GM06990 (cell line): ENCODE measurements around the gene PLA2G6.

Source experiments
- DNase-seq: peaks from one replicate; pipeline ENCODE4 v3.0.0-alpha.2; 2011; ENCODE audit not compliant: insufficient read length; ENCODE audit errors: extremely low read depth
- H3K27me3 ChIP-seq: replicated peaks from 2 replicates; pipeline ENCODE4 v1.6.0; 2011; ENCODE audit warnings: low read length; ENCODE audit not compliant: control insufficient read depth, insufficient read depth
- H3K36me3 ChIP-seq: 2 replicates; pipeline ENCODE4 v1.5.1; 2011; ENCODE audit warnings: low read length; ENCODE audit not compliant: control insufficient read depth, insufficient read depth
- H3K4me3 ChIP-seq: replicated peaks from 2 replicates; pipeline ENCODE4 v1.5.1; 2011; ENCODE audit warnings: low read depth, mild to moderate bottlenecking, control low read depth, low read length
- CTCF ChIP-seq: IDR thresholded peaks from 2 replicates; pipeline ENCODE4 v1.5.1; 2011; ENCODE audit warnings: low read length, control low read depth, mild to moderate bottlenecking, inconsistent platforms; ENCODE audit not compliant: insufficient read depth, poor library complexity, severe bottlenecking

Gene PLA2G6

DNA sequence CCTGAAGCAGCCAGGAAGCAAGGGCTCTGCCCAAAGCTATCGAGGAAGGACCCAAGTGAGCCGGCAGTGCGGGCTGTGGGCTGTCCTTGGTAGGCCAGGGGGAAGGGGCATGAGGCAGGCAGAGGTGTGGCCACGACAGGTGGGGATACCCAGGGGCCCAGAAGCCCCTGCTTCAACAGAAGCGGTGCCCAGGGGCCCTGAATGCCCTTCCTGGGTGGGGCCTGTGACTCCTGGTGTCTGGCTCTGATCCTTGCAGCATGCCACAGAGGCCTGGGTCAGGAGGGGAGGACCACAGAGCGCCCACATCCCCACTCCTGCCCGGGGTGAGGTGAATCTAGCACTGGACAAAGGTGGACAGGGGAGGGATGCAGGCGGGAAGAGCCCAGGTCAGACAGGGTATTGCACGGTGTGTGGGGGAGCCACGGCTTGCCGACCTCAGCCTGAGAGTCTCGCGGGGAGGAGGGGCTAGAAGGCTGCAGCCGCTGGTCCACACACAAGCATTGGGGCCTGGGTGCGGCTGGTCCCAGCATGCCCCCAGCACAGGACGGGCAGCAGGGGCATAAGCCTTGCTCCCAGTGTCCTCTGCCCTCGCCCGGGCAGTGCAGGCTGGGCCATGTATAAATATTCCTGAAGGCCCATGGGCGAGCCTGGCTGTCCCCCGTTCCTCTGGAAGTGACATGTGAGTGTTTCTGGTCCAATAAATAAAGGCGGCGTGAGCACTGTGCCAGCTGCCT is 39.2 kb upstream of the PLA2G6 start:
- no peak for TF ChIP-seq CTCF
- Histone ChIP-seq H3K36me3 (peaks cover 4% of the 10 kb centered on the region; the same call in 1 of the 2 replicates), H3K27me3 (no peaks in the 10 kb centered on the region), H3K4me3 (no peak overlapping the region)
- DNase-seq, result no peak

GRCh38 chr22:38220163-38220562 is 38.5 kb upstream of the PLA2G6 start:
- H3K27me3 ChIP-seq, result no peaks in the 10 kb centered on the region
- H3K4me3 ChIP-seq, result no peak overlapping the region
- DNase-seq, result no peak
- H3K36me3 ChIP-seq, result peaks cover 4% of the 10 kb centered on the region; the same call in 1 of the 2 replicates
- no peak for TF ChIP-seq CTCF

- TF ChIP-seq CTCF, result no peak
- H3K27me3 ChIP-seq, result no peaks in the 10 kb centered on the region
- DNase-seq, result no peak
- peaks cover 1% of the 10 kb centered on the region; the same call in 1 of the 2 replicates for H3K36me3 ChIP-seq
- no peak overlapping the region for H3K4me3 ChIP-seq
Measured at GRCh38 chr22:38219632-38220031, 38.0 kb upstream of the PLA2G6 start.

DNA sequence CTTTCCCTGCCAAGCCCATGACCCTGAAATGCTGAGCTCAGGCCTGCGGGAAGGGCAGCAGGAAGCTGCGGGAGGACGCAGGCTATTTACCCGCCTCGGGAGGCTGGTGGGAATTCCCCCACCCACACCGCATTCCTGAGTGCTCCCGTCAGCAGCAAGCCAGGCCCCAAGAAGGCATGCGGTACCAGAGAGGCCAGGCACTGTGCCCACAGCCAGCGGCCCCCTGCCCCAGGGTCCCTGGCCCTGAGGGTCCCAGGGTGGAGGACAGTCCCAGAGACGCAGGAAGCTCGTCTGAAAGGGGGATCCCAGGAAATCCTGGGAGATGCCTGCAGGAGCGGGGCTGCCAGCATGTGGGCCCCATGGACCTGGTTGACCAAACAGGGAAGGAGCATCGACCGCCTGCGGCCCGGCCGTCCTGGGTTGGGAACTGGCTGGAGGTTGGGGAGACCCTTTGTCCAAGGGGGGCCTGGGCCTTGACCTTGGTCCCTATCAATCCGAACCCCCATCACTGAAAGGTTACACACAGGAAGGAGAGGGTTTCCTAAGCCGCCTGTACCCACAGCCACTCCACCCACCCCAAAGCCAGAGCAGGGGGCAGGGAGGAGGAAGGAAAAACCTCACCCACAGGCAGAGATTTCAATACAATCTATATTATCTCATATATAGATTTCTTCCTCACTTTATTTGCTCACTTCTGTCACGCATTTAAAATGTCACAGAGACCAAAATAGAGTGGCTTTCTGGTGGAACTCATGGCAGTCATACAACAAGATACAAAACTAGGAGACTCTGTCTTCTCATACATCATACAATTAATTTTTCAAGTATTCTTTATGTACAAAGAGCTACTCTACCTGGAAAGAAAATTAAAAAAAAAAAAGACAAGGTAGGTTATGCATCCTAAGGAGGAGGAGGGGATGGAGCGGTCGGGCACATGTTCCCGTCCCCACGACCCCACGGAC is 37.3 kb upstream of the PLA2G6 start:
- Histone ChIP-seq H3K4me3 (no peak overlapping the region), H3K36me3 (0 out of 2 replicates have a peak, but pooled peaks cover 1% of the 10 kb centered on the region), H3K27me3 (no peaks in the 10 kb centered on the region)
- no peak for TF ChIP-seq CTCF
- peak; percentile 41 for DNase-seq

GRCh38 chr22:38215156-38216038 is 33.8 kb upstream of the PLA2G6 start:
- no peak for DNase-seq
- H3K4me3 ChIP-seq, result no peak overlapping the region
- no peaks in the 10 kb centered on the region; the same call in 1 of the 2 replicates for H3K36me3 ChIP-seq
- no peak for TF ChIP-seq CTCF
- H3K27me3 ChIP-seq, result no peaks in the 10 kb centered on the region
